Smooth muscle cell (in vitro differentiated cells): Measurements from ENCODE around the gene MRPL27. TPM values are rescaled to one million over a fixed set of nuclear protein-coding genes. Genes with fewer than 3 reads are reported as not detected.

Experiments used
- DNase-seq: peaks from one replicate; lab custom pipeline; 2025; ENCODE audit not compliant: unreplicated experiment; lab: John Stamatoyannopoulos, UW
- H2AFZ ChIP-seq: fragments of 200-600 bp; sonication (generic); 2 replicates; pipeline ENCODE4 v1.6.0; 2016; ENCODE audit warnings: antibody characterized with exemption, low read depth, mild to moderate bottlenecking
- H3F3A ChIP-seq: fragments of 200-600 bp; sonication (generic); 2 replicates; pipeline ENCODE4 v1.6.0; 2017; ENCODE audit warnings: antibody characterized with exemption, low read depth
- H3K27ac ChIP-seq: fragments of 200-600 bp; sonication (generic); 2 replicates; pipeline ENCODE4 v1.5.1; 2016; ENCODE audit warnings: low read depth, mild to moderate bottlenecking
- H3K27me3 ChIP-seq: fragments of 200-600 bp; sonication (generic); 2 replicates; pipeline ENCODE4 v1.6.1; 2016; ENCODE audit warnings: low read depth, mild to moderate bottlenecking
- H3K36me3 ChIP-seq: fragments of 200-600 bp; sonication (generic); 2 replicates; pipeline ENCODE4 v1.5.1; 2016; ENCODE audit warnings: low read depth
- H3K4me1 ChIP-seq: fragments of 200-600 bp; sonication (generic); 2 replicates; pipeline ENCODE4 v1.5.1; 2016; ENCODE audit warnings: low read depth
- H3K4me2 ChIP-seq: fragments of 200-600 bp; sonication (generic); 2 replicates; pipeline ENCODE4 v1.6.0; 2016; ENCODE audit warnings: mild to moderate bottlenecking
- H3K4me3 ChIP-seq: fragments of 200-600 bp; sonication (generic); 2 replicates; pipeline ENCODE4 v1.5.1; 2016; ENCODE audit warnings: mild to moderate bottlenecking
- H3K79me2 ChIP-seq: fragments of 200-600 bp; sonication (generic); 2 replicates; pipeline ENCODE4 v1.6.0; 2016; ENCODE audit warnings: low read depth, mild to moderate bottlenecking
- H3K9ac ChIP-seq: fragments of 200-600 bp; sonication (generic); 2 replicates; pipeline ENCODE4 v1.6.0; 2016; ENCODE audit warnings: low read depth
- H3K9me3 ChIP-seq: fragments of 200-600 bp; sonication (generic); replicated peaks from 2 replicates; pipeline ENCODE4 v1.5.1; 2016; ENCODE audit warnings: low read depth
- H4K20me1 ChIP-seq: fragments of 200-600 bp; sonication (generic); 2 replicates; pipeline ENCODE4 v1.6.0; 2016; ENCODE audit warnings: low read depth
- CTCF ChIP-seq: fragments of 200-600 bp; sonication (generic); IDR thresholded peaks from 2 replicates; pipeline ENCODE4 v1.5.1; 2017; ENCODE audit warnings: borderline replicate concordance, mild to moderate bottlenecking, antibody characterized with exemption; ENCODE audit not compliant: insufficient read depth, poor library complexity, severe bottlenecking
- WGBS: methylation state at CpG from one replicate; pipeline ENCODE4 v1.1.7; 2016; ENCODE audit warnings: low lambda C conversion rate; 5-methylcytosine and 5-hydroxymethylcytosine counted together
- polyA plus RNA-seq: library from polyadenylated mRNA; unstranded; fragments of >200 nt; fragmentation: Nextera tagmentation; extraction: Ambion mirVana; gene quantifications from 2 replicates; pipeline ENCODE4 v1.2.1, GENCODE V29; 2016
- total RNA-seq: library from RNA; depleted of rRNA; stranded (reverse); fragments of >200 nt; gene quantifications from 2 replicates; pipeline ENCODE4 v1.2.3, GENCODE V29; 2014

MRPL27 gene
- total and polyA plus RNA-seq, 2 experiments from 2014 or later = 62.8 to 138 TPM

- peaks cover 9% of the 10 kb centered on the region for H3F3A ChIP-seq
- peaks cover 5% of the 10 kb centered on the region for H4K20me1 ChIP-seq
- H2AFZ ChIP-seq = no peak overlapping the region
- TF ChIP-seq CTCF = no peak
- peaks cover 13% of the 10 kb centered on the region for H3K4me1 ChIP-seq
- no peak overlapping the region for H3K4me3 ChIP-seq
- 95% methylated on average over 11 of the region's 11 CpGs for WGBS
- H3K4me2 ChIP-seq = no peak overlapping the region
- no peaks in the 10 kb centered on the region for H3K36me3 ChIP-seq
- DNase-seq = no peak
- H3K27ac ChIP-seq = no peak overlapping the region
- no peaks in the 10 kb centered on the region for H3K9me3 ChIP-seq
- H3K9ac ChIP-seq = no peak overlapping the region
- H3K79me2 ChIP-seq = no peaks in the 10 kb centered on the region
- no peaks in the 10 kb centered on the region for H3K27me3 ChIP-seq
Observed at GRCh38 chr17:50360486-50361115, 12.4 kb downstream of the MRPL27 start.

- no peaks in the 10 kb centered on the region for H3K27me3 ChIP-seq
- H3K9ac ChIP-seq = no peak overlapping the region
- no peak overlapping the region for H3K4me2 ChIP-seq
- peaks cover 13% of the 10 kb centered on the region for H3K4me1 ChIP-seq
- WGBS = 94% methylated on average over 14 of the region's 14 CpGs
- no peaks in the 10 kb centered on the region for H3K79me2 ChIP-seq
- H3K27ac ChIP-seq = no peak overlapping the region
- no peak for TF ChIP-seq CTCF
- no peaks in the 10 kb centered on the region for H3K9me3 ChIP-seq
- no peak overlapping the region for H2AFZ ChIP-seq
- DNase-seq = no peak
- no peaks in the 10 kb centered on the region for H3K36me3 ChIP-seq
- H3K4me3 ChIP-seq = no peak overlapping the region
- peaks cover 9% of the 10 kb centered on the region for H3F3A ChIP-seq
- peaks cover 5% of the 10 kb centered on the region for H4K20me1 ChIP-seq
Observed at GRCh38 chr17:50359998-50360461, 13.0 kb downstream of the MRPL27 start.

GRCh38 chr17:50359005-50359699 is 13.8 kb downstream of the MRPL27 start:
- WGBS = 91% methylated on average over 5 of the region's 5 CpGs
- Histone ChIP-seq H3K27ac (no peak overlapping the region), H3K4me3 (no peak overlapping the region), H4K20me1 (peaks cover 5% of the 10 kb centered on the region), H3K27me3 (no peaks in the 10 kb centered on the region), H3K36me3 (no peaks in the 10 kb centered on the region), H3K4me2 (no peak overlapping the region), H3K9me3 (no peaks in the 10 kb centered on the region), H3K79me2 (no peaks in the 10 kb centered on the region), H2AFZ (no peak overlapping the region), H3F3A (peaks cover 9% of the 10 kb centered on the region), H3K9ac (no peak overlapping the region), H3K4me1 (peaks cover 12% of the 10 kb centered on the region)
- TF ChIP-seq CTCF = no peak
- no peak for DNase-seq
